SKM-1 treated with dmso at 0.1 percent for 144 hours (cell line): Measurements from ENCODE around the gene RAX.

Source experiments
- DNase-seq: peaks from one replicate; lab custom pipeline; 2025; ENCODE audit not compliant: unreplicated experiment; lab: John Stamatoyannopoulos, UW

Gene RAX

GRCh38 chr18:59272891-59273758, at the start of gene RAX:
RAX (minus strand) TSS chr18:59273454; CDS start chr18:59273206, 248 bp downstream.
- peak; percentile 91 for DNase-seq

GRCh38 chr18:59318460-59319050, 45.3 kb upstream of the RAX start, which contains the start of gene CPLX4:
CPLX4 (minus strand) TSS chr18:59318649; CDS start chr18:59318462, 187 bp downstream.
- DNase-seq: no peak

- DNase-seq: no peak
These were observed 38.4 kb upstream of the RAX start for GRCh38 chr18:59311631-59312030.

GRCh38 chr18:59308938-59309260, 35.6 kb upstream of the RAX start:
- no peak for DNase-seq

GRCh38 chr18:59308248-59308937, 35.1 kb upstream of the RAX start:
- DNase-seq: peak; percentile 54

GRCh38 chr18:59306640-59307039, 33.4 kb upstream of the RAX start:
- DNase-seq: no peak

- DNase-seq: no peak
These were observed 32.0 kb upstream of the RAX start for GRCh38 chr18:59305295-59305694.

- DNase-seq: no peak
These were observed 30.5 kb upstream of the RAX start for GRCh38 chr18:59303656-59304195.

- no peak for DNase-seq
These were observed 29.8 kb upstream of the RAX start for GRCh38 chr18:59303006-59303405.

GRCh38 chr18:59301929-59302328, 28.7 kb upstream of the RAX start:
- no peak for DNase-seq

GRCh38 chr18:59300676-59301285, 27.5 kb upstream of the RAX start:
- peak; percentile 2 for DNase-seq

- no peak for DNase-seq
These were observed 25.6 kb upstream of the RAX start for GRCh38 chr18:59298871-59299270.

GRCh38 chr18:59293317-59293716, 20.1 kb upstream of the RAX start:
- no peak for DNase-seq

- no peak for DNase-seq
These were observed 13.1 kb upstream of the RAX start for GRCh38 chr18:59286341-59286740.

GRCh38 chr18:59282341-59282740, 9.1 kb upstream of the RAX start:
- DNase-seq: no peak

GRCh38 chr18:59279722-59280121, 6.5 kb upstream of the RAX start:
- no peak for DNase-seq

- no peak for DNase-seq
These were observed 5.9 kb upstream of the RAX start for GRCh38 chr18:59279193-59279592.

- no peak for DNase-seq
These were observed 5.5 kb upstream of the RAX start for GRCh38 chr18:59278793-59279192.

GRCh38 chr18:59276047-59276446, 2.8 kb upstream of the RAX start:
- DNase-seq: no peak

- no peak for DNase-seq
These were observed 2.2 kb upstream of the RAX start for GRCh38 chr18:59275406-59275949.

- DNase-seq: no peak
These were observed 1.3 kb upstream of the RAX start for GRCh38 chr18:59274533-59274928.
